A549 treated with GW870086 at 1 μM for 4 hours (cell line): ENCODE results near the gene FAM81B. TPM values are rescaled to one million over a fixed set of nuclear protein-coding genes. Genes with fewer than 3 reads are reported as not detected.

ENCODE experiments used
- total RNA-seq: library from RNA; stranded (reverse); fragments of 200-300 nt; extraction: Qiagen RNA extraction; gene quantifications from 5 replicates; pipeline ENCODE4 v1.2.3, GENCODE V29; 2022; ENCODE audit warnings: low read depth

Gene FAM81B
- total RNA-seq, result not detected in 5 replicates

DNA sequence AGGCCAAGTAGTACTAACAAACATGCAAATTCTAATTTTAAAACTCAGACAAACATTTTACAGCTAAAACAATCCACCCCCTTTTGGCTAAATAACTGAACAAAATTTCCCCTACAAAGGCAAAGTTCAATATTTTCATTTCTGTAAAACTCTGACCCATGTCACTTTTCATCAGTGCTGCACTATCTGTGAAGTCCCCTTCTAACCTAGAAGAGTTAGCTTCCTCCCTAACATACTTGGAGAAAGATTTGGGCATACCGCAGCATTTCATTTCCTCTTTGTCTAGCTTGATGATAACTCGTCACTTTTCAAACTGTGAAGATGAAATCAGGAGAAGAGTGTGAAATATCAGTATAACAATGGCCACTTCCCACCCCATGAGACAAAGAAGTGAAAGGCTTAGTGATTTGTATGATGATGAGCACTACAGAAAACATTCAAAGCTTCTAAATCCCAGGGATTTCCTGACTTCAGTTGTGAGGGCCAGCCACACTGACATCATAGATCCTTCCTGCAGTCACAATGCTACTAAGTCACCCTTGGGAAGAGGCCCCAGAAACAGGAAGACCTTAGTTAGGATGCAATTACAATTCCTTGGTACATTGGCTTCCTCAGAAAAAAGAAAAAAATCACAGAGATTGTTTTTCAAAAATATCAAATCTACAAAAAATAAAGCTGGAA, at the start of gene FAM81B:
FAM81B (plus strand) TSS at position 555 of the 681 bp plus-strand sequence; CDS start at position 579, 24 bp downstream.

Other genes starting within 250 kb of the FAM81B start
- 7.3 to 12.2 TPM (median 10.1 TPM) in 5 replicates for gene MCTP1, start 106.3 kb upstream of the FAM81B start, total RNA-seq
- 16.0 to 25.7 TPM (median 23.4 TPM) in 5 replicates for gene SKIC3, start 163.6 kb downstream of the FAM81B start, total RNA-seq
- 6.1 to 7.4 TPM (median 7.1 TPM) in 5 replicates for gene ARSK, start 163.7 kb downstream of the FAM81B start, total RNA-seq
- 0.08 to 0.27 TPM (median 0.21 TPM) in 3 of 5 replicates, not detected in the others for gene GPR150, start 228.7 kb downstream of the FAM81B start, total RNA-seq